Hepatocyte (in vitro differentiated cells): ENCODE data around the gene CACNA2D4.

Experiments
- EZH2phosphoT487 ChIP-seq: fragments of 200-600 bp; sonication (generic); IDR thresholded peaks from one replicate; pipeline ENCODE4 v1.6.1; 2018; ENCODE audit warnings: antibody characterized with exemption, mild to moderate bottlenecking, low read depth, moderate library complexity; ENCODE audit not compliant: unreplicated experiment, severe bottlenecking
- TF ChIP-seq, protein P1 (sequence below): fragments of 200-600 bp; sonication (generic); IDR thresholded peaks from 2 replicates; pipeline ENCODE4 v1.5.1; 2016; ENCODE audit warnings: antibody characterized with exemption, mild to moderate bottlenecking; ENCODE audit not compliant: poor library complexity

DNA sequence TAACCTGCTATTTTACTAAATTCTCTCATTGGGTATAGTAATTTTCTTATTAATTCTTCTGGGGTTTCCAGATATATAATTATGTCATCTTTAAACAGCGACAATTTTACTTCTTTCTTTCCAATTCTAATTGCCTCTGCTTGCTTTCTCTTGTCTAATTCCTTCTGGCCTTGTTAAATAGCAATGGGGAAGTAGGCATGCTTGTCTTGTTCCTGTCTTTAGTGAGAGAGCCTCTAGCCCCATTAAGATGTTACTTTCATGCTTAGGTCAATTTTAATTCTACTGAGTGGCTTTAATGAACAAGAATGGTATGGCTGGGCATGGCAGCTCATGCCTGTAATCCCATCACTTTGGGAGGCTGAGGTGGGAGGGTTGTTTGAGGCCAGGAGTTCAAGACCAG, 66.4 kb downstream of the CACNA2D4 start:
- TF ChIP-seq, protein P1, sequence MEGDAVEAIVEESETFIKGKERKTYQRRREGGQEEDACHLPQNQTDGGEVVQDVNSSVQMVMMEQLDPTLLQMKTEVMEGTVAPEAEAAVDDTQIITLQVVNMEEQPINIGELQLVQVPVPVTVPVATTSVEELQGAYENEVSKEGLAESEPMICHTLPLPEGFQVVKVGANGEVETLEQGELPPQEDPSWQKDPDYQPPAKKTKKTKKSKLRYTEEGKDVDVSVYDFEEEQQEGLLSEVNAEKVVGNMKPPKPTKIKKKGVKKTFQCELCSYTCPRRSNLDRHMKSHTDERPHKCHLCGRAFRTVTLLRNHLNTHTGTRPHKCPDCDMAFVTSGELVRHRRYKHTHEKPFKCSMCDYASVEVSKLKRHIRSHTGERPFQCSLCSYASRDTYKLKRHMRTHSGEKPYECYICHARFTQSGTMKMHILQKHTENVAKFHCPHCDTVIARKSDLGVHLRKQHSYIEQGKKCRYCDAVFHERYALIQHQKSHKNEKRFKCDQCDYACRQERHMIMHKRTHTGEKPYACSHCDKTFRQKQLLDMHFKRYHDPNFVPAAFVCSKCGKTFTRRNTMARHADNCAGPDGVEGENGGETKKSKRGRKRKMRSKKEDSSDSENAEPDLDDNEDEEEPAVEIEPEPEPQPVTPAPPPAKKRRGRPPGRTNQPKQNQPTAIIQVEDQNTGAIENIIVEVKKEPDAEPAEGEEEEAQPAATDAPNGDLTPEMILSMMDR = no peak
- TF ChIP-seq EZH2phosphoT487 = no peak
